Hippocampal formation (tissue), 2 donors: Measurements from ENCODE around the gene DEPDC1.

Experiments used
- DNase-seq, 2 donors: peaks; one replicate each; lab custom pipeline; 2025; lab: John Stamatoyannopoulos, UW

DEPDC1 gene

DNA sequence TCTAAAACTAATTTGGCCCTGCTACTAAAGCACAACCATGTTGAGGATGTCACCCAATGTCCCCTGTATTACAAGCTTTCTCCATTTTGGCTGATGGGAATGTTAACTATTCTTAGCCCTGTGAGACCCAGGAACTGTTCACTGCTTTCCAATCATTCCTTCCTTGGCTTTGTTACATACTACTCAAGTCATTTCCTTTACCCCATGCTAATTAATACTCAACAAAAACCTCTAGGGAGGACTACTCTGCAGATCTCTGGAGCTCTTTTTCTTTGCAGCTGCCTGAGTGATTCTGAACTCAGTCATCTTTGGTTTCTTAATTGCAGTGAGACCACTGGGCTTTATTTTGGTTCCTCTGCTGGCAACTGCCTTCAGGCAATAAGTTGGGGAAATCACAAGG, 23.8 kb downstream of the DEPDC1 start:
- no peak for DNase-seq

DNA sequence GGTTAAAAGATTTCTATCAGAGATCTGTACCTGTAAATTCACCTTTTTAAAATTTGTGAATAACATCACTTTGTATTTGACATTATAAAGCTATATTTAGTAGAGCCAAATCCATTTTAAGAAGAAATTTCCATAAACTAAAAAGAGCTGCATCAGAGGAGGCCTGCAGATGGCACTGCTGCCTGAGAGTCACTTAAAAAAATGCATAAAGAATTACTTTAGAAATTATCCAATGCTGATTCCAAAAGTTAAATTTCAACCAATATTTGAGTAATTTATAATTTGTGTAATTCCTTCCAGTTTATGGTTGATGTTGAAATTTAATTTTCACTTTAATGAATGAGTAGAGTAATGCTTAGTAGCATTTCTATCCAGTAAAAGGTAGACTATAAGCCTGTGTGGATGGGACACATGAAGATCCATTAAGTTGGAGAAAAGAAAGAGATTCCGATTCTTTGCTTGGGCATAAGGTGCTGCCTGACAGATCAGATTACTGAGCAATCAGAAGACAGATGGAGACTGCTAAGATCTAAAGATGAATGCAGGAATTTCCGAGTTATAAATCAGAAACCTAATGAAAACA, 26.4 kb downstream of the DEPDC1 start:
- DNase-seq = peak in 1 of 2 donors; percentile 48

DNA sequence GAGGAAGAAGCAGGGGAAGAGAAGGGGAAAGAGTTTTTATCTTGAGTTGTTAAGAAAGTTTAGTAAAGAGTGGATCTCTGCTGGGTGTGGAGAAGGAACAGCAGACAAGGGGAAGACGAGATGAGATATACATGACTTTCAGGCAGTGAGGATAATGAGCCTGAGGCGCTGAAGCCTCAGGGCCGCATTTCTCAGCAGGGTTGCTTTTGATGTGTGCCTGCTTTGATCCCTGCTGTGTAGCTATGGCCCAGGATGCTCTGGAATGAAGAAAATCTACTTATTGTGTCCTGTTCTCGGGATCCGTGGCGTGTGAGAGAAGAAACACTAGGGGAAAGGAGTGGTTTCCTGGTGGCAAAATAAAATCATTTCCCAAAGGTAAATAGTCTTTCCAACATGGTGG, 32.0 kb downstream of the DEPDC1 start:
- DNase-seq = no peak

DNA sequence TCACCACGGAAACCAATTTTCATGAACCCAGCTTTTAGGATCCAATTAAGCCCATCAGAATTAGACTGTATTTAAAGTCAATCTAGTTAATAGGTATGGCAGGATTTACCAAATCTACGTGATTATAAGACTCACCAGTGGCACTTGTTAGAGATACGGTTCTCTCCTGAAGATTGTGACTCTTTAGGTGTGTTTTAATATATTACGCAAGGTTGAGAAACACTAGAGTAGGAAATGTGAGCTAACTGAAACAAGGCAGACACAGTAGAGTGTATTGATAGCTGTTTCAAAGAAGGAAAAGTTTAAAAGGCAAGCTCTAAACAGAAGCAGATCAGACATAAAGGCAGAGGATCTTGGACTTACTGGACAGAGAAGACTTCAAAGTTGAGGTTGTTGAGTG, 35.9 kb downstream of the DEPDC1 start:
- no peak for DNase-seq

DNA sequence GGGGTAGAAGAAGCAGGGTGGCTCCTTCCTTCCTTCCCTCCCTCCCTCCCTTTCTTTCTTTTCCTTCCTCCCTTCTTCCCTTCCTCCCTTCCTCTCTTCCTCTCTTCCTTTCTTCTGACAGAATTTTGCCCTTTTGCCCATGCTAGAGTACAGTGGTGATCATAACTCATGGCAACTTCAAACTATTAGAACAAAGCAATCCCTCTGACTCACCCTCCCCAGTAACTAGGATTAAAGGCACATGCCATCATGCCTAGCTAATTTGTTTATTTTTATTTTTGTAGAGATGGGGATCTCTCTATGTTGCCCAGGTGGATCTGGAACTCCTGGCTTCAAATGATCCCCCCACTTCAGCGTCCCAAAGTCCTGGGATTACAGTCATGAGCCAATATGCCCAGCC, 37.1 kb downstream of the DEPDC1 start:
- no peak for DNase-seq

DNA sequence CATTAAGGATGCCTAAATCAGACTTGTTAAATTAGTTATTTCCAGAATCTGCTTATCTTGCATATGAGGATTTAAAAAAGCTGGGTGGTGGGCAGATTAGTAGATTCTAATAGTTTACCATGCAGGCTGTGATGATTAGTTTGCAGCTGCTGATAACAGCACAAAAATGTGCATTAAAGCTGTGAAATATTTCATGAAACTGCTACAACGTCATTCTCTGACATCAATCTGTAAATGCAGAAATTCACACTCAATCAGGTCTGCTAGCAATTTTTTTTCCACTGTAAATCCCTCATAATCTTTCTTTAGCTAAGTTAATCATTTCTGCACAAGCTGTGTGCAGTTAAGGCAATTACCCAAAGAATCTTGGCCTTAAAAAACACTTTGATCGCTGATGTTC, 37.8 kb downstream of the DEPDC1 start:
- no peak for DNase-seq

DNA sequence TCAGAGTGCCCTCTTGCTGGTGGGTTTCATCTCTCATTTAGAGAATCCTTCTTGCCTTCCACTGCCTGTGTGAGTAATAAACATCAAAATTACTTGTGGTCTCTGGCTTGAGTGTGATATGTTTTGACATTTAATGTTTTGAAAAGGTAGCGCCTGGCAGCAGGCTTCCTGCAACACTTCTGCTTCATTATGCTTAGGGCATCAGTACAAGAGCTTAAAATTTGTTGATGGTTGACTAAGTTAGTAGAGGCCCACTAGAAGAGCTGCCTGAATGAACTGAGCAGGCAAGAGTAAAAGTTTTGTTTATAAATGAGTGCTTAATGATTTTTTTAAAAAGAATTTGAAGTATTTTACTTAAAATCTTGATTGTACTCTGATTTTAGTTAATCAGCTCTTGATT, 40.7 kb downstream of the DEPDC1 start:
- DNase-seq = no peak

DNA sequence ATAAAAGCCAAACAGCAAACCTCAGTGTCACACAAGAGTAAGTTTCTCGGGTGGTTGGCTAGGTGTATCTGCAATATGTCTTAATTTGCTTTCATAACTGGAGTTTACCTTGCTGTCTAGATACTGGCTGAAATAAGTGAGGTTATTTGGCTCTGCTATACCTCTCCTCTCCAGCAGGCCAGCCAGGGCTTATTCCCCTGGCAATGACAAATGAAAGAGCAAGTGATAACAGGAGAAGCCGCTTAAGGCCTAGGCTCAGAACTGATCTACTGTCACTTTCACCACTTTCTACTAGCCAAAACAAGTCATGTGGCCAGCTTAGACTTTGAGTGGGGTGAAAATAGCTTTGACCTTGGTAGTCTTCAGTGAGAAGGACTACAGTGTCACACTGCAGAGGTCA, 42.3 kb downstream of the DEPDC1 start:
- no peak for DNase-seq

DNA sequence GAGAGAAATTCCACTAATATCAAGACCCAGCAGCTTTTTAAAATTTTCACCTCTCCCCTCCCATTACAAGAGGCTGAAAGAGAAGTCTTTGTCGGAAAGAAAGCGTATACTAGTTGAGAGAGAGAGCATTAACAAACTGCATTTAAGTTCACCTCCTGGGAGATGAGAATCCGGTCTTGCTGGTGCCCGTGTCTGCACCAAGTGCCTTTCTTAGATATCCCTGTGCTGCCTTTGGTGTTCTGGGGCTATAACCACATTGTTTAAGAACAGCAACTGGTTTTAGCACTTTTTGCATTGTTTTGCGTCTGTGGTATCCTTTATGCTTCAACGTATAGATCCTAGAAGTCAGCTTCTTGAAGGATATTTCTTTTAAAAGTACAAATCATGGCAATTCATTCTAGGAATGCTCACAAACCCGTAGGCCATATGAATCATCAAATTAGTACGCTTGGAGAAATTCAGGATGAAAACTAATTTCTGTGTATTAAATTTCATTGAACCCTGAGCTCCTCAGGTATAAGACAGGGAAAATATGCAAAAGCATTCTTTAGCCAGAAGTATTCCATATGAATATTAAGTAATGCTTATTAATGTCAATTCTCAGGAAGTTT, 43.7 kb downstream of the DEPDC1 start:
- DNase-seq = no peak

DNA sequence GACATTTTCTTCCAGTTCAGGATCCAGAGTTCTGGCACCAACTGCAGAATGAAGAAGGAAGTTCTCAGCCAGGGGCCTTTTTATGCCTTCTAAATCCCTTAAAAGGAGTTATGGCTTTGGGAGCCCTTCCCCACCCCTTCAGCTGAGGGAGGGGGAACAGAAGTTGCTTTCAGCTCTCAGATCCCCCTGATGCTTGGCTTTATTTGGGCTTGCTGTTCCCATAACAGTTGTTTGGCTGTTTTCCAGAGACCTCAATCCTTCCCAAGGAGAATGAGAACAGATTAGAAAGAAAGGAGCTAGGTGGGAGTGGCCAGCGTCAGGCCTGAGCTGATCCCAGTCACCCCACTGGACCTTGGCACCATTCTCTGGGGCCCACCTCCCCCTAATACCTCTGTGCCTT, 47.0 kb downstream of the DEPDC1 start, which contains the start of gene RPE65:
Gene RPE65, minus strand, starts transcription at position 54 of the 400 bp plus-strand sequence. Its CDS starts 49 bp downstream, at position 5.
- peak in 1 of 2 donors; percentile 15 for DNase-seq

DNA sequence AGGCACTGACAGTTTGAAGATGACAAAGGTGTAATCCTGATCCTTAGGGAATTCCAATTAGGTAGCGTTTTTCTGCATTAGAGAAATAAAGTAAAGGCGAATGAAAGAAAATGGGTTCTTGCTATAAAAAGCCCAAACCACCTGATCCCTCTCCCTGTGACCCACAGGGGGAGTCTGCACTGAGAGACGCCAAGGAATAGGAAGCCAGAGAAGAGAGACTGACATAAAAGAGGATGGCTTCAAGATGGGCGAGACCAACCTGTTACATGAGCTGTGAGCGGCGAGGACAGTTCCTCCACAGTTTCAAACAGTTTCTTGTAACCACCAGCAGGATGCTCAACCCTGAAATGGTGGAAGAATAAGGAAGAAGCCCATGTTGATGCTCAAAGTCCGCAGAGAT, 48.5 kb downstream of the DEPDC1 start:
- DNase-seq = no peak

DNA sequence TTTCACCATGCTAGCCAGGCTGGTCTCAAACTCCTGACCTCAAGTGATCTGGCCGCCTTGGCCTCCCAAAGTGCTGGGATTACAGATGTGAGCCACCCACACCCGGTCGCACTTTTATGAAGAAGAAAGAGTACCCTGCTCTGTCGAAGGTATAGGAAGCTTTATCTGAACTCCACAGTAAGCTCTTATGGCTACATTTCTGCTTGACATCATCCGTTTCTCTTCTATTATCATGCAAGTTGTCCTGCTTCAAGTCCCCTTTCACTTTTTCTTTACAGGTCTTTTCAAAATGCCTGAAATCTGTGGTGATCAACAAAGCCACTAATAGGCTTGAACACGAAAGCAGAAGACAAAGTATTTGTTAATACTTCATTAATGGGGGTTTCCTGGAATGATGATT, 51.2 kb downstream of the DEPDC1 start:
- DNase-seq = no peak

DNA sequence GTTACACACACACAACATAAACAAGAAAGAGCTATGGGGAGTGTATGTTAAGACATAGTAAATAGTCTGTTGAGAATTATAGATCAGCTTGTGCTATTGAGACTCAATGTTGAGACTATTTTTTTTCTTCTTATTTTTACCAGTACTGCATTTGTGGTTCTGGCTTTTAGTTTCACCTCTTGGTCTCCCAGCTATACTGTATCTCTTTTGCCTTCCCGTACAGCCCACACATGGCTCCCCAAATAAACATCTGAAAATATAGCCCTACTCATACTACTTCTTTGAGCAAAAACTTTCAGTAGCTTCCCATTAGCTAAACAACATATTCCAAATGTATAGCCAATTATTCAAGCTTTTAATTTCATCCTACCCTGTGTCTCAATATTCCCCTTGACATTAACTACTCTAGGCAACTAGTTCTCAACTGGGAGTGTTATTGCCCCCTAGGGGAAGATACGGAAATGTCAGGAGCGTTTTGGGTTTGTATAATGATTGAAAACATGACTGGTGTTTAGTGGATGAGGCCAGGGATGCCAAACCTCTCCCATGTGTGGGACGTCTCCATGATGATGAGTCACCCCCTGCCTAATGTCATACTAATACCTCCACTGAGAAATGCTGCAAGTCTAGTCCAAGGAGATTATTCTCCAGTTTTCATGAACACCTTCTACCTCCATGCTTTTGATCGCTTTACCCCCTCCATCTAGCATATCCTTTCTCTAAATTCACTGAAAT, 53.9 kb downstream of the DEPDC1 start:
- peak in 1 of 2 donors; percentile 26 for DNase-seq

DNA sequence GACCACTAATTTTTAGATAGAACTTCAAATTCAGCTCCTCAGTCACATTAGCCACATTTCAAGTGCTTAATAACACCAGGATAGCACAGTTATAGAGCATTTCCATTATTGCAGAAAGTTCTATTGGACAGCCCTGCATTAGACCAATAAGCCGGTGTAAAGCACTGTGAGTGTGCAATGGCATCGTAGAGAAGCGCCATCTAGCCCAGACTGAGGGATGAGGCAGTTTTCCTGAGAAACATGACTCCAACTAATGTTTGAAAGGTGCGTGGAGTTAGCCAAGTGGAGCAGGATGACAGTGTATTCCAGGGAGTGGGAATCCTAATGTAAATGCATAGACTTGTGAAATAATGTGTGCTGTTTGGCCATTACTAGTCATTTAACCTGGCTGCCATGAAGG, 54.9 kb downstream of the DEPDC1 start:
- no peak for DNase-seq

DNA sequence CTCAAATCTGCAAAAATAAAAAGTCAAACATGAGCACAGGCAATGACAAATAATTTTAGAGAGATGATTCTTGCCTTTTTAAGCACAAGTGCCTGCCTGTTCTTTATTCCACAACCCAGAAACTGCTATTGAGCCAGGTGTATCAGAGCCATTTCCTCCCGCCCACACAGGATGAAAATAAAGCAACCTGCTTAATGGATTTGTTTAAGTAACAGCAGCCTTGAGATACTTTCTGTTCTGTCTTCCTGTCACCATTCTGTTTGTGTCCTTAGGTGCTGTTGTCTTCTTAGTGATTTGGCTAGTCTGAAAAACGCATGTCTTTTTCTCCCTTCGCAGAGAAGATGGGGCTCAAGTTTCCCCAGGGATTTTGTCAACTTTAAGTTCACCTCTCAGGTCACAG, 58.6 kb downstream of the DEPDC1 start:
- DNase-seq = no peak

DNA sequence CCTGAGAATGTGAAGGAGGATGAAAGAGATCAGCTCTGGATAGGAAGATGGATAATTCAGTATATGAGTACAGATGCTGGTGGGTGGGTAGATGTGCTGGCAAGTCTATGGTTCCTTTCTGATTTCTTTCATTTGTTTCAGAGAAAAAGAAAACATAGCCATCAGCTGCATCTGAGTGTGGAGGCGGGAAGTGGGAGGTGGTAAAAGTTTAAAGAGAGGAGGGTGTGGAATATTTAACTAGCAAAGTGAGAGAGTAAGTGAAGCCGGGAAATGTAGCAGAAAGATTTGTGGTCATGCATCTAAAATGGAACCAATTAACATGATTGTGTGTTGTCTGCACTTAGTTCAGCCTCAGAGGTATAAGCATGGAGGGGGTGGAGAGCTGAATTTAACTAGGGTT, 63.5 kb downstream of the DEPDC1 start:
- DNase-seq = peak in 1 of 2 donors; percentile 32

DNA sequence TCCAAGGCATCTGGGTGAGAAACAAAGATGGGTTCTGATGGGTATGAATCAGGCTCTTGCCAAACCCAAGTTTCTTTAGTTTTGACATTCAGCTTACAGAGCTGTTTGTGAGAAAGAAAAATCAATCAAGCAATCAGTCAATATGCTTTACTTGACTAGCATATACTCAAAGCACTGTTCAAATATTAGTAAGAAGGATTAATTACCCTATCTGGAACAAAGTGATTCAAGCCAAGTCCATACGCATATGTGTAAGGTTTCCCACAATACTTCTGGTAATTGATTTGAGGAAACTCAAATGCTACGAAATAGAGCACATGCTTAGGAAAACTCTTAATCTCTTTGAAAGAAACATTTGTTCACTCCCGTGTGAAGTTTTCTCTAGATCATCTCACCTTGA, 65.8 kb downstream of the DEPDC1 start:
- DNase-seq = no peak

DNA sequence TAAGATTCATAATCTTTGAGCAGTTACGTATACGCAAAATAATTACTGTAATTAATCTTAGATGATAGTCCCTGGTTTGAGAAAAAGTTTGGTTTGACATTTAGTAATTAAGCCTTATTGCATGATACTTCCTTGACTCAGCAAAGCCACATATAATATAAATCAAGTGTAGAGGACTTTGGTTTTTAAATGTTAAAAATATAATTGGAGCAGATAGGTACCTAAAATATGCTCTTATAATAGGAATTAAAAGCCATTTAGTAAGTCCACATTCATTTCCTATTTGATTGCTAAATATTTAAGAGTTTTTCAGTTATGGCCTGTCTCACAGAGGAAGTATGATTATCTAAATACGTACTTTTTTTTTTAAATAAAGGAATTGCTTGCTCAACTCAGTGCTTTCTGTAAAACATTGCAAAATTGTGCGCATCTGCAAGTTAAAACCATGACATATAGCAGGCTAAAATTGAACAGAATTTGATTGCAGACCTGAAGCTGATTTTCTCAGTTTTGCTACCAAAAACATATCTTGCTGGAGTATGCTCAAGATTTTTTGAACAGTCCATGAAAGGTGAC, 67.6 kb downstream of the DEPDC1 start:
- no peak for DNase-seq

DNA sequence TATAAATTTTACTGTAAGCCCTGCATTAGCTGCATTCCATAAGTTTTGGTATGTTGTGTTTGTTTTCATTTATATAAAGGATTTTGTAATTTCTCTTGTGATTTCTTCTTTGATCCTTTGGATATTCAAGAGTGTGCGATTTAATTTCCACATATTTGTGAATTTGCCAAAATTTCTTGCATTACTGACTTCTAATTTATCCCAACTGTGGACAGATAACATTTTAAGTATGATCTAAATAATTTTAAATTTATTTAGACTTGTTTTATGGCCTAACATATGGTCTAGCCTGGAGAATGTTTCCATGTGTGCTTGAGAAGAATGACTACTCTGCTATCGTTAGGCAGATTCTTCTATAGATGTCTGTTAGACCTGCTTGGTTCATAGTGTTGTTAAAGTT, 70.3 kb downstream of the DEPDC1 start:
- DNase-seq = no peak
